WTC11 (cell line): ENCODE results near the gene CENPS.
A peak's percentile ranks its signal among the peaks of the same experiment; 100 is the strongest.

Source experiments
- CTCF ChIP-seq: fragments of 200-600 bp; IDR thresholded peaks from 2 replicates; pipeline ENCODE4 v1.8.0; 2022; ENCODE audit warnings: antibody characterized with exemption
- ESRRA ChIP-seq: sonication (generic); formaldehyde crosslinking; IDR thresholded peaks from 2 replicates; pipeline ENCODE4 v1.8.1; 2022; ENCODE audit warnings: mild to moderate bottlenecking, missing genetic modification reagents, borderline replicate concordance
- FOXJ3 ChIP-seq: sonication (generic); formaldehyde crosslinking; IDR thresholded peaks from 2 replicates; pipeline ENCODE4 v1.9.0; 2021; ENCODE audit warnings: missing genetic modification reagents, mild to moderate bottlenecking, borderline replicate concordance
- FOXP4 ChIP-seq: sonication (generic); formaldehyde crosslinking; IDR thresholded peaks from 2 replicates; pipeline ENCODE4 v1.8.0; 2022; ENCODE audit warnings: mild to moderate bottlenecking, missing genetic modification reagents
- GABPB1 ChIP-seq: sonication (generic); formaldehyde crosslinking; IDR thresholded peaks from 2 replicates; pipeline ENCODE4 v1.8.1; 2023; ENCODE audit warnings: mild to moderate bottlenecking, missing genetic modification reagents
- JUN ChIP-seq: sonication (generic); formaldehyde crosslinking; IDR thresholded peaks from 2 replicates; pipeline ENCODE4 v1.8.0; 2023; ENCODE audit warnings: mild to moderate bottlenecking, missing genetic modification reagents
- MAX ChIP-seq: sonication (generic); formaldehyde crosslinking; IDR thresholded peaks from 2 replicates; pipeline ENCODE4 v1.8.0; 2022; ENCODE audit warnings: mild to moderate bottlenecking, missing genetic modification reagents
- NR3C1 ChIP-seq: sonication (generic); formaldehyde crosslinking; conservative IDR thresholded peaks from 2 replicates; pipeline ENCODE4 v1.8.1; 2023; ENCODE audit warnings: low read depth, mild to moderate bottlenecking, missing genetic modification reagents
- PREB ChIP-seq: sonication (generic); formaldehyde crosslinking; IDR thresholded peaks from 2 replicates; pipeline ENCODE4 v1.8.1; 2022; ENCODE audit warnings: mild to moderate bottlenecking, missing genetic modification reagents, moderate library complexity, borderline replicate concordance
- RELA ChIP-seq: sonication (generic); formaldehyde crosslinking; IDR thresholded peaks from 2 replicates; pipeline ENCODE4 v1.8.1; 2022; ENCODE audit warnings: missing genetic modification reagents, mild to moderate bottlenecking, borderline replicate concordance
- USF2 ChIP-seq: sonication (generic); formaldehyde crosslinking; IDR thresholded peaks from 2 replicates; pipeline ENCODE4 v1.8.1; 2023; ENCODE audit warnings: mild to moderate bottlenecking, missing genetic modification reagents, moderate library complexity
- ZNF263 ChIP-seq: sonication (generic); formaldehyde crosslinking; IDR thresholded peaks from 2 replicates; pipeline ENCODE4 v1.8.1; 2022; ENCODE audit warnings: low read depth, mild to moderate bottlenecking, moderate library complexity, missing genetic modification reagents
- ZNF281 ChIP-seq: sonication (generic); formaldehyde crosslinking; IDR thresholded peaks from 2 replicates; pipeline ENCODE4 v1.8.0; 2023; ENCODE audit warnings: mild to moderate bottlenecking, missing genetic modification reagents

- TF ChIP-seq ESRRA (CRISPR knock-in tag) (0 out of 2 replicates have a peak, but pooled peaks have one; percentile 59), CTCF (no peak), ZNF281 (CRISPR knock-in tag) (no peak), FOXP4 (0 out of 2 replicates have a peak, but pooled peaks have one; percentile 64), GABPB1 (peak; percentile 68), JUN (CRISPR knock-in tag) (no peak), MAX (CRISPR knock-in tag) (peak; percentile 46; the same call in 1 of the 2 replicates), PREB (no peak), NR3C1 (CRISPR knock-in tag) (no peak), FOXJ3 (CRISPR knock-in tag) (no peak), ZNF263 (CRISPR knock-in tag) (no peak), USF2 (CRISPR knock-in tag) (peak; percentile 88), RELA (CRISPR knock-in tag) (no peak)
These were observed 44.6 kb downstream of the CENPS start, which contains the start of gene PEX14 for GRCh38 chr1:10474613-10475507.
